Measurements from ENCODE around the gene ADM2. TPM values are rescaled to one million over a fixed set of nuclear protein-coding genes. Genes with fewer than 3 reads are reported as not detected.

Gene ADM2
- total RNA-seq, 2 donors from 2014 or later, result 4.0 to 4.2 TPM

GRCh38 chr22:50483977-50484853 is 2.9 kb downstream of the ADM2 start:
- Mint-ChIP-seq H3K27ac (no peak overlapping the region), H3K9me3 (no peaks in the 10 kb centered on the region), H3K36me3 (ENCODE audit: low read depth) (no peaks in the 10 kb centered on the region), H3K4me3 (no peak overlapping the region), H3K4me1 (peaks cover 11% of the 10 kb centered on the region), H3K27me3 (ENCODE audit: insufficient read depth) (peaks cover 61% of the 10 kb centered on the region)
- 88 to 90% methylated on average over 24 to 31 of the region's 31 CpGs for WGBS, 2 experiments (ENCODE audit: insufficient coverage in 1 of 2, insufficient read length in 1 of 2)
- Histone ChIP-seq H3K9ac (ENCODE audit: extremely low read depth, low read length, poor library complexity, severe bottlenecking) (no peak overlapping the region), H3K27me3 (ENCODE audit: control insufficient read depth, insufficient read depth, low read length, poor library complexity, severe bottlenecking) (peaks cover 19% of the 10 kb centered on the region), H3K4me3 (ENCODE audit: low read length) (no peak overlapping the region), H3K4me1 (ENCODE audit: control insufficient read depth, insufficient read depth, low read length) (no peaks in the 10 kb centered on the region), H3K36me3 (ENCODE audit: control insufficient read depth, insufficient read depth, low read length) (no peaks in the 10 kb centered on the region), H3K9me3 (ENCODE audit: control insufficient read depth, low read length) (no peaks in the 10 kb centered on the region), H3K27ac (ENCODE audit: low read depth, low read length) (no peak overlapping the region)
- no peak for DNase-seq
- no peak for TF ChIP-seq CTCF (conservative IDR thresholded peaks at IDR 0.05)

- no peak overlapping the region for H3K27ac Mint-ChIP-seq
- WGBS, 2 experiments (ENCODE audit: insufficient coverage in 1 of 2, insufficient read length in 1 of 2), result 84 to 93% methylated on average over 21 to 29 of the region's 29 CpGs
Measured at GRCh38 chr22:50485221-50486131, 4.1 kb downstream of the ADM2 start.

More at GRCh38 chr22:50485221-50486131, 4.1 kb downstream of the ADM2 start:
- no peak overlapping the region for H3K9ac ChIP-seq (ENCODE audit: extremely low read depth, low read length, poor library complexity, severe bottlenecking)
- Mint-ChIP-seq H3K36me3 (ENCODE audit: low read depth) (no peaks in the 10 kb centered on the region), H3K4me3 (no peak overlapping the region), H3K27me3 (ENCODE audit: insufficient read depth) (peaks cover 48% of the 10 kb centered on the region), H3K9me3 (no peaks in the 10 kb centered on the region), H3K4me1 (peaks cover 11% of the 10 kb centered on the region)
- no peaks in the 10 kb centered on the region for H3K4me1 ChIP-seq (ENCODE audit: control insufficient read depth, insufficient read depth, low read length)
- H3K36me3 ChIP-seq (ENCODE audit: control insufficient read depth, insufficient read depth, low read length), result no peaks in the 10 kb centered on the region
- H3K4me3 ChIP-seq (ENCODE audit: low read length), result no peak overlapping the region
- no peak overlapping the region for H3K27ac ChIP-seq (ENCODE audit: low read depth, low read length)
- peaks cover 6% of the 10 kb centered on the region for H3K27me3 ChIP-seq (ENCODE audit: control insufficient read depth, insufficient read depth, low read length, poor library complexity, severe bottlenecking)
- DNase-seq, result peak; percentile 62
- peak; percentile 26 for TF ChIP-seq CTCF (conservative IDR thresholded peaks at IDR 0.05)
- no peaks in the 10 kb centered on the region for H3K9me3 ChIP-seq (ENCODE audit: control insufficient read depth, low read length)

All from endodermal cell (in vitro differentiated cells).